22Rv1 (cell line): ENCODE measurements around the gene ATR.

Experiments used
- CTCF ChIP-seq: fragments of 450-650 bp; IDR thresholded peaks from 2 replicates; pipeline ENCODE4 v1.5.1; 2017; ENCODE audit warnings: mild to moderate bottlenecking
- ZFX ChIP-seq: fragments of 450-650 bp; IDR thresholded peaks from 2 replicates; pipeline ENCODE4 v1.6.1; 2017; ENCODE audit warnings: antibody characterized with exemption, borderline replicate concordance

- TF ChIP-seq CTCF (no peak), ZFX (no peak)
Observed at GRCh38 chr3:142444343-142444742, 134.2 kb downstream of the ATR start.
